GM19240 (cell line): Measurements from ENCODE around the gene SCP2.

Experiments used
- DNase-seq: peaks from one replicate; pipeline ENCODE4 v3.0.0; 2011; ENCODE audit warnings: low spot score; ENCODE audit not compliant: insufficient read length

SCP2 gene

DNA sequence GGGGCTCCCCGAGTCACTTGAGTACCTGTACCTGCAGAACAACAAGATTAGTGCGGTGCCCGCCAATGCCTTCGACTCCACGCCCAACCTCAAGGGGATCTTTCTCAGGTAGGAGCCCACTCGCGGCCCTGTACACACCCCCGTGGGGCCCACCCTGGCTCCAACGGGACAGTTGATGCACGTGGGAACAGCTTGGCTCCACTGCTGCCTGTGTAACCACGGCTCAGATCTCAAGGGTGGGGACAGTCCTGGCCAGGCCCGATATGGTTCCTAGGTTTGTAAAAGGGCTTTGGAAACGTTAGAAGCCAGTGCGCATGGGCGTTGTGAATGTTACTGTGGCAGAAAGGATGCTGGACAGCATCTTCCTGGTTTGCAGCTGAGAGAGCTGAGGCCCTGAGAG is 153.7 kb downstream of the SCP2 start:
- no peak for DNase-seq

GRCh38 chr1:53081384-53082066 is 154.4 kb downstream of the SCP2 start:
- no peak for DNase-seq

GRCh38 chr1:53082826-53083455 is 155.9 kb downstream of the SCP2 start:
- DNase-seq: no peak

GRCh38 chr1:53083636-53084588 is 156.8 kb downstream of the SCP2 start:
- no peak for DNase-seq

GRCh38 chr1:53084589-53084971 is 157.5 kb downstream of the SCP2 start:
- DNase-seq: no peak

DNA sequence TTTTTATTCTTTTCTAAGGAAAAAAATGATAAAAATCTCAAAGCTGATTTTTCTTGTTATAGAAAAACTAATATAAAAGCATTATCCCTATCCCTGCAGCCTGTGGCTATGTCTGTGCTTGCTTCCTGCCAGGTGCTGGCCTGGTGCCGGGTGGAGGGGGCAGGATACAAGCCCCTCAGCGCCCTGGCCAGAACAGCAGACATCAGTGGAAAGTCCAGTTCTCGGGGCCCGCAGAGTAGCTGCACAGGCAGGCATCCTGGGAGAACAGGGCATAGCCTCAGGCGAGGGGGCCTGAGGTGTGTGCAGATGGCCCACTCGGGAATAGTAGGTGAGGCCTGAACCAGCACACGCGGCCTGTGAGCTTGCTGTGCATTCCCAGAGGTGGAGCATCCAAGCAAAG is 158.3 kb downstream of the SCP2 start:
- DNase-seq: no peak

DNA sequence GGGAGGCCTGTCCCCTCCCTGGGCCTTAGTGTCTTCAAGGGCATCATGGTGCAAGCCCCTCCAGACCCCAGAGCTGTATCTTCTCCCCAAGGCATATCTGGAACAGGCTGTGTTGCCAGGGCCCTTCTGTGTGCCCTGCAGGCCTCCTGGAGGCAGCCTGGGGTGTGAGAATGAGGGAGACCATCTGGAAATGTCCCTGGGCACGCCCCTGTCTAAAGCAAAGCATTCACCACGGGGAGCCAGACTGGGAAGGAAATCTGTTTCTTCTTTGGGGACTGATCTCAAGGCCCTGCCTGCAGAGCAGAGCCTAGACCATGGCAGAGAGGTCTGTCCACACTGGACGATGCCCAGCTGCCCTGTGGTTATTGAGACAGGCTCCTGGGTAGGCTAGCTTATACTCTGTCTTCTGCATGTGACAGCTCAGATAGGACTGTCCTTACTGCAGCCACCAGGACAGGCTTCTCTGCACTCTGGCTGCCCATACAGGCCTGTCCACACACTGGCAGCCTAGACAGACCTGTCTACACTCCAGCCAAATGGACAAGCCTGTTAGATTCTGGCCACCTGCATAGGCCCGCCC is 159.5 kb downstream of the SCP2 start:
- DNase-seq: no peak

DNA sequence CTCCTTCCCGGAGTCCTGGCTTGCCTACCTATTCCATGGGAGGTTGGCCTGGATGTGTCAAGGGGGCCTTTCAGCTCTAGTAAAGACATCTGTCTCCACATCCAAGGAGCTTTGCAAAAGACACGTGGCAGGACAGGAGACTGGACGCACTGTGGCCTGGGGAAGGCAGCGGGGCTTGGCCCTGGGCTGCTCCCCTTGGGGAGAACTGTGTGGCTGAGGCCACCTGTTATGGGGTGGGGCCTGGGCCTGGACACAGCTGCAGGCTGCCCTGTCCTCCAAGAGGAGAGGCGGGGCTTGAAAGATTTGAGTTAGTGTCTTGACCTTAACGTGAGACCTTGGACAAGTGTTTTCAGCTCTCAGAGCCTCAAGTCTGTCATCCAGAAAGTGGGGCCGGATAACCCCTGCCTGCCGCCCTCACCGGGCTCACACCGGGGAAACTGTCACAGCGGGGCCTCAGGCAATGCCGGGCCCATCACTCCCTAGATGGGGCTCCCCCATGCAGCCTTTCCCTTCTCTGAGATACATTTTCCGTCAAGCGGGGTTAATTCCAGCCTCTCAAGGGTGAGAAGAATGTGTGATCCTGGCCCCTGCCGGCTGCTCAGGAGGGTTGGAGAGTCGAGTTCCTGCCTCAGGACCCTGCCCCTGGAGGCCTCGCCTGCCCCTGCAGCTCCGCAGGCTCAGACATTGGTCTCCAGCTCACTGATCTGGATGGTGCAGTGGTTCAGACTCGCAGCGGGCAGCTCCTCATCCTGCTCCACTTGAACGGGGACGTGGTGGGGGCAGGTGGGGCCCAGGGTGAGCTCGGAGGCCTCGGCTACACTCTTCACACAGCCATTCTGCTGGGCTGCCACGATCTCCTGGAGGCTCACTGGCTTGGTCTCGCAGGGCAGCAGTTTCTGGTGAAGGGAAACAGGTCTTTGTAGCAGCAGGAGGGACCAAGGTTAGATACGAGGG is 160.5 kb downstream of the SCP2 start:
- DNase-seq: no peak

GRCh38 chr1:53088616-53089300 is 161.7 kb downstream of the SCP2 start:
- DNase-seq: no peak

DNA sequence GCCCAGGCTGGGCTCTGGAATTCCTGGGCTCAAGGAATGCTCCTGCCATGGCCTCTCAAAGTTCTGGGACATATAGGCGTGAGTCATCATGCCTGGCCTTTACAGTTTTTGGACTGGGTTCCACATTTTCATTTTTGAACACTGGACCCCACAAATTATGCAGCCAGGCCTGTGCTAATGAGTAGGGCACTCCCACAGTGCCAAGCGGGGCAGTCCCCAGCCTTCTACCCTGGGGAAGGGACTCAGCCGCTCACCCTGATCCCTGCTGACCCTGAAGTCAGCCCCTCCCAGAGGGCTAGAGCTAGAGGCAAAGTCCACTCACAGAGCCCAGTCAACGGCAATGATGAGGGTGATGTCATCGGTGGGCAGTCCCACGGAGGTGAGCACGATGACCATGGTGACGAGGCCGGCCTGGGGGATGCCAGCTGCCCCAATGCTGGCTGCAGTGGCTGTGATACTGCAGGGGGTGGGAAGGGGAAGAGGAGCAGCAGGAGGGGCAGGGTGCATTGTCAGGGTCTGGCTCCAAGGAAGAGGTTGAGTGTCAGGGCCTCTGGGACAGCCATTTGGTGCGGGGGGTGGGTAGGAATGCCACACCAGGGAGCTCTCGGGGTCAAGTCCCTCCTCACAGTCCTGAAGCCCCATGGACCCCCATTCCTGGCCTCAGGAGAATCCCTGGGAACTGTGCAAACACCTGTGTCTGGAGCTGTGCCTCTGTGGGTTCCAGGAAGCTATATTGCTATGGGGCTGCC is 162.6 kb downstream of the SCP2 start:
- no peak for DNase-seq

DNA sequence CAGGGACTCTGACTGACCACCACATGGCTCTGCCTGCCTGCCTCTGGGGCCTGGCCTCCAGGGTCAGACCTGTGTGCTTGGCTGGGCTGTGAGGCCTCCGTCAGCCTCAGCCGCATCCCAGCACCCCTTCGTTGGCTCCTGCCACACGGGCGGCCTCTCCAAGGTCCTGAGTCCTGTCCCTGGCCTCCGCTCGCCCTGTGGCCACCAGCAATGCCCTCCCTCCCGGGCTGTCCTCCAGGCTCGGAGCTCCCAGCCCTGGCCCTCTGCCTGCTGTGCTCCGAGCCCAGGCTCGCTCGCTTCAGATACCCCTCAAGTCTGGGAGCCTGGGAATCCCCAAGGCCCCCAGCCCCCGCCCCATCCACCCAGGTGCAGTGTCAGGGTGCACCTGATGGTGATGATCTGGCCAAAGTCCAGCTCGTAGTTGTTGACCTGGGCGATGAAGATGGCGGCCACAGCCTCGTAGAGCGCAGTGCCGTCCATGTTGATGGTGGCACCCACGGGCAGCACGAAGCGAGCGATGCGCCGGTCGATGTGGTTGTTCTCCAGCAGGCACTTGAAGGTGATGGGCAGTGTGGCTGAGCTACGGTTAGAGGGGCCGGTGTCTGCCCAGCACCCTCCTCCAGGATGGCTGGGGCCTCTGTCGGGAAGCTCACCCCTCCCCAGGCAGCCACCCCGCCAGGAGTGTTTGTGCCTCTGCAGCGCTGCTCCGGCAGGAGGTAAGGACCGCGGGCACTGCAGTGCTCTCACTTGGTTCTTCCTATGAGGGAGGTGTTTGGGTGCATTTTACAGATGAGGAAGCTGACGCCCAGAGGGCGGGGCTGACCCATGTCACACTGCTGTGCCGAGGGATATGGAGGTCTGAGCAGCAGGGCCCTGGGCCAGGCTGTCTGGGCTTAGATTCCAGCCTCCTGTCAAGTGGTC is 163.4 kb downstream of the SCP2 start:
- no peak for DNase-seq

DNA sequence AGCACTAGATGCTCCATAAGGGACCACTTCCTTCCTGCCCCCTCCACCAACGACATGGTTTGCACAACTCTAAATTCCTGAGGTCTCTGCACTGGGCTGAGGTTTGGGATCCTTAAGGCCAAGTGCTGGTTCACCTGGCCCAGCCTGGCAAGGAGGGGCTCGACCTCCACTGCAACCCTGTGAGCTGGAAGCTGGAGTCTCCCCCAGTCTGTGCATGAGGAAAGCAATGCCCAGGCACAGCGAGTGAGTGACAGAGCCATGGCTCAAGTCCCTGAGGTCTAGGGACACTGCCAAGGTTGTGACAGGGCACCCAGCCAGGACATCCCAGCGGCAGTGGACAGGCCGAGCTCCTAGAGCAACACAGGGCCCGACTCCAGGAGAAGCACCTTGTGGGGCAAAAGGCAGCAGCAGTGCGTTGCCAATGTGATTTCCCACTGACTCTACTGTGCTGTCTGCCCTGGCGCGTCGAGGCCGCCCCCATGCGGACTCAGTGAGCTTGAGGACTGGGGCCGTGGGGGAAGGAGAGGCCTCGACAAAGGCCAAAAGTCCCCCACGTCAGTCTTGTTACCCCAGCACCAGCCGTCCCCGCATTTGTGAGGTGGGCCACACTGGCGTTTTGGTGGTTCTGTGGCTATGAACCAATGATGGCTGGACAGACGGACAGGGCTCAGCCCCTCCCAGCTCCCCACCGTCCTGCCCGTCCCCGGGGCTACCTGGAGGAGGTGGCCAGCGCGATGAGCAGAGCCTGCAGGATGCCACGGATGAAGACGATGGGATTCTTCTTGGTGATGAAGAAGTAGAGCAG is 165.0 kb downstream of the SCP2 start:
- DNase-seq: no peak

- DNase-seq: no peak
Measured at GRCh38 chr1:53092659-53093450, 165.8 kb downstream of the SCP2 start.

GRCh38 chr1:53093451-53093754 is 166.3 kb downstream of the SCP2 start:
- no peak for DNase-seq

- DNase-seq: no peak
Measured at GRCh38 chr1:53093778-53094532, 166.9 kb downstream of the SCP2 start.

GRCh38 chr1:53094533-53094919 is 167.4 kb downstream of the SCP2 start:
- DNase-seq: no peak
